ENCODE data around the gene CD151. TPM values are rescaled to one million over a fixed set of nuclear protein-coding genes. Genes with fewer than 3 reads are reported as not detected.

Gene CD151
- total and polyA plus RNA-seq, 2 experiments from 2014 or later = 62.9 to 109 TPM

GRCh38 chr11:848380-848931, 15.7 kb downstream of the CD151 start:
- Histone ChIP-seq H3K79me2 (replicated peaks; ENCODE audit: insufficient read depth) (0 out of 2 replicates have a peak, but pooled peaks cover 3% of the 10 kb centered on the region), H2AFZ (no peak overlapping the region), H3K36me3 (ENCODE audit: insufficient read depth) (no peaks in the 10 kb centered on the region), H4K20me1 (replicated peaks; ENCODE audit: insufficient read depth) (peaks cover 17% of the 10 kb centered on the region), H3K27ac (ENCODE audit: low read depth) (no peak overlapping the region), H3F3A (replicated peaks; ENCODE audit: low read depth) (0 out of 2 replicates have a peak, but pooled peaks cover 5% of the 10 kb centered on the region), H3K4me1 (ENCODE audit: insufficient read depth) (peaks cover 31% of the 10 kb centered on the region), H3K4me3 (peak overlapping the region; percentile 70), H3K4me2 (peak overlapping the region; percentile 90), H3K9me2 (ENCODE audit: insufficient read depth) (no peaks in the 10 kb centered on the region), H3K27me3 (ENCODE audit: insufficient read depth) (no peaks in the 10 kb centered on the region)
- Mint-ChIP-seq H3K36me3 (ENCODE audit: low read depth) (no peaks in the 10 kb centered on the region), H3K9me3 (no peaks in the 10 kb centered on the region), H3K27me3 (ENCODE audit: insufficient read depth, low read depth, poor library complexity) (peaks cover 20% of the 10 kb centered on the region), H3K4me3 (peak overlapping the region; percentile 66), H3K4me1 (peaks cover 28% of the 10 kb centered on the region), H3K27ac (no peak overlapping the region)
- DNase-seq (ENCODE audit: low spot score) = peak; percentile 70
- peak; percentile 7 for ATAC-seq
- TF ChIP-seq EZH2phosphoT487 (IDR thresholded peaks at IDR 0.05; ENCODE audit: unreplicated experiment) = no peak
- peak; percentile 72 to 82 for TF ChIP-seq CTCF (conservative IDR thresholded peaks at IDR 0.05; ENCODE audit: low read depth in 2 of 2)

GRCh38 chr11:849104-849824, 16.5 kb downstream of the CD151 start:
- Mint-ChIP-seq H3K4me1 (peaks cover 28% of the 10 kb centered on the region), H3K36me3 (ENCODE audit: low read depth) (no peaks in the 10 kb centered on the region), H3K27ac (no peak overlapping the region), H3K4me3 (peak overlapping the region; percentile 66), H3K9me3 (no peaks in the 10 kb centered on the region), H3K27me3 (ENCODE audit: insufficient read depth, low read depth, poor library complexity) (peaks cover 18% of the 10 kb centered on the region)
- Histone ChIP-seq H3K4me3 (peak overlapping the region; percentile 70), H2AFZ (no peak overlapping the region), H4K20me1 (replicated peaks; ENCODE audit: insufficient read depth) (peaks cover 17% of the 10 kb centered on the region), H3K36me3 (ENCODE audit: insufficient read depth) (no peaks in the 10 kb centered on the region), H3K4me2 (peak overlapping the region; percentile 90), H3K79me2 (replicated peaks; ENCODE audit: insufficient read depth) (0 out of 2 replicates have a peak, but pooled peaks cover 3% of the 10 kb centered on the region), H3K9me2 (ENCODE audit: insufficient read depth) (no peaks in the 10 kb centered on the region), H3K4me1 (ENCODE audit: insufficient read depth) (peaks cover 31% of the 10 kb centered on the region), H3K27ac (ENCODE audit: low read depth) (no peak overlapping the region), H3K27me3 (ENCODE audit: insufficient read depth) (no peaks in the 10 kb centered on the region), H3F3A (replicated peaks; ENCODE audit: low read depth) (0 out of 2 replicates have a peak, but pooled peaks cover 5% of the 10 kb centered on the region)
- DNase-seq (ENCODE audit: low spot score) (peak; percentile 84), ATAC-seq (peak; percentile 17)
- TF ChIP-seq STAT1 (IDR thresholded peaks at IDR 0.05; ENCODE audit: unreplicated experiment) (no peak), CREB1 (CRISPR knock-in tag; IDR thresholded peaks at IDR 0.05; ENCODE audit: low read depth) (no peak), REST (IDR thresholded peaks at IDR 0.05; ENCODE audit: unreplicated experiment) (no peak), EZH2phosphoT487 (IDR thresholded peaks at IDR 0.05; ENCODE audit: unreplicated experiment) (no peak), POLR2AphosphoS5 (IDR thresholded peaks at IDR 0.05; ENCODE audit: low read depth) (no peak), CTCF (conservative IDR thresholded peaks at IDR 0.05; ENCODE audit: low read depth in 2 of 2) (no peak), EZH2 (IDR thresholded peaks at IDR 0.05; ENCODE audit: low read depth, unreplicated experiment) (no peak), ETS1 (IDR thresholded peaks at IDR 0.05) (no peak), JUNB (IDR thresholded peaks at IDR 0.05; ENCODE audit: unreplicated experiment) (no peak)
